HG03469 (cell line): ENCODE data around the gene SESN2.

Experiments
- ATAC-seq: cut with Tn5 transposase; IDR thresholded peaks from one replicate; pipeline ENCODE4 v1.9.1; 2021; ENCODE audit warnings: mild to moderate bottlenecking, moderate library complexity, moderate number of reproducible peaks; ENCODE audit not compliant: unreplicated experiment

SESN2 gene, protein sequence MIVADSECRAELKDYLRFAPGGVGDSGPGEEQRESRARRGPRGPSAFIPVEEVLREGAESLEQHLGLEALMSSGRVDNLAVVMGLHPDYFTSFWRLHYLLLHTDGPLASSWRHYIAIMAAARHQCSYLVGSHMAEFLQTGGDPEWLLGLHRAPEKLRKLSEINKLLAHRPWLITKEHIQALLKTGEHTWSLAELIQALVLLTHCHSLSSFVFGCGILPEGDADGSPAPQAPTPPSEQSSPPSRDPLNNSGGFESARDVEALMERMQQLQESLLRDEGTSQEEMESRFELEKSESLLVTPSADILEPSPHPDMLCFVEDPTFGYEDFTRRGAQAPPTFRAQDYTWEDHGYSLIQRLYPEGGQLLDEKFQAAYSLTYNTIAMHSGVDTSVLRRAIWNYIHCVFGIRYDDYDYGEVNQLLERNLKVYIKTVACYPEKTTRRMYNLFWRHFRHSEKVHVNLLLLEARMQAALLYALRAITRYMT

DNA sequence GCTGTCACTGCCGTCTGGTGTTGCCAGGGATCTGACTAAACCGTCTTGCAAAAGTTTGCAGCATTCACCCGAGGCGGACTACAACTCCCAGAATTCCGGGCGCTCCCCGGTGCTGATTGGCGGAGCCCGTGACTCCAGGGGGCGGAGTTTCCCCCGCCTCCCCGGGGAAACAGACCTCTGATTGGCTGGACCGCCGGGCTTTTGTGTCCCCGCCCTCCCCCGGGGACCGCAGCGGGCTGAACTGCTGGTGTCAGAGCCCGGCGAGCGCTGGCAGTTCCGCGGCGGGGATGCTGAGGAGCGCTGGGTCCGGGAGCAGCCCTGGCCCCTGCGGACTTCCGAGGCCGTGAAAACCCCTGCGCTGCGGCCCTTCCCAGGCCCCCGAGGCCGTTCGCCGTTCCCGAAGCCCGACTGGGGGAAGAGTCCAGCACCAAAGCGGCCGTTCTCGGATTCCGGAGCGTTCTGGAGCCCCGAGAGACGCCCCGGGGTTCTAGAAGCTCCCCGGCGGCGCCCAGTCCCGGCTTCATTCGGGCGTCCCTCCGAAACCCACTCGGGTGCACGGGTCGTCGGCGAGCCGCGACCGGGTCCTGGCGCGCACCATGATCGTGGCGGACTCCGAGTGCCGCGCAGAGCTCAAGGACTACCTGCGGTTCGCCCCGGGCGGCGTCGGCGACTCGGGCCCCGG lies at the start of gene SESN2:
TSS of gene SESN2 (plus strand) at position 267 of the 682 bp plus-strand sequence. CDS start at position 597, 330 bp downstream.
- peak; percentile 87 for ATAC-seq

- ATAC-seq = no peak
Observed at GRCh38 chr1:28209700-28210099, 49.6 kb upstream of the SESN2 start.

DNA sequence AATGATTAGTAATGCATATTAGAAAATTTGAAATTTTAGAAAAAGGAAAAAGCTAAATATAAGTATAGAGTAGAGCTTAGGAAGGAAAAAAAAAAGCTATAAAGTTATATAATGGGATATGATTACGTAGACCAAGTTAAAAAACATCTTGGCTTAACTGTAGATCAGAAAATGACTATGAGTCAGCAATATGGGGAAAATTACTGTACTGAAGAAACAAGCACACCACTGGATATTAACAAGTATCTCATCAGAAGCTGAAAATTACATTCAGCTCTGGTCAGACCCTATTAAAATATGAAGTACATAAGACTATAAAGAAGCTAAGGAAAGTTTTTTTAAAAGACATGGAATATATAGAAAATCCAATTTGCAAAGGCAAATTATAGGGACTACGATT lies 46.0 kb upstream of the SESN2 start:
- ATAC-seq = no peak

GRCh38 chr1:28229089-28229488 lies 30.2 kb upstream of the SESN2 start:
- ATAC-seq = no peak

GRCh38 chr1:28229996-28230395 lies 29.3 kb upstream of the SESN2 start:
- ATAC-seq = no peak

DNA sequence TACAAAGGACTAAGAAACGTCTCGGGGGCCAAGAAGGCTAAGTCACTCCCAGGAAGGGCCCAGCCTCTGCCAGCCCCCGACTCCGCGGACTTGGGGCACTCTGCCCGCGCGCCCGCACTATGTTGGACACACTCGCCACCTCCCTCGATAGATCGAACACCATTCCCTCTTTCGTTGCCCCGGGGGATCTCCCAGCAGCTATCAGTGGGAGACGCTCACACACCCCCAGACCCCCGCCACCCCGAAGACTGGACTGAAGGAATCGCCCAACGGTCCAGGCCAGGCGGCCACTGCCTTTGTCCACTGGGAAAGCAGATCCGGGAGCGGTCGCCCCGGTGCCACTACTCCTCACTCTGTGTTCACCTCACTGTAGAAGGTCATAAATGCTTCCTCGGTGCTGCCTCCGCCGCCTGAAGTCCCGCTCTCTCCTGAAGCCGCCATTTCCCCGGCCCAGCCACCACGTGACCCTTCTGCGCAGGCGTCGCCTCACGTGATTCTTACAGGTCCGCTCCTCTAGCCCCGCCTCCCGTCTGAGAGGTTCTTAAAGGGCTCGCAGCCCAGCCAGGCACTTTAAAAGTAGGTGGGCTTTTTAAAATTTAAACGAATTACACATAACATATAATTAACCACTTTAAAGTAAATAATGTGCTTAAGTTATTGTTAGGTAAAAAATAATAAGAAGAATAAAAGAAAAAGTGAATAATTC lies 26.6 kb upstream of the SESN2 start, which contains the start of gene DNAJC8:
TSS of gene DNAJC8 (minus strand) at position 472 of the 706 bp plus-strand sequence. CDS start at position 441, 31 bp downstream.
- ATAC-seq = no peak

- ATAC-seq = no peak
Observed at GRCh38 chr1:28233264-28233606, 26.1 kb upstream of the SESN2 start.

DNA sequence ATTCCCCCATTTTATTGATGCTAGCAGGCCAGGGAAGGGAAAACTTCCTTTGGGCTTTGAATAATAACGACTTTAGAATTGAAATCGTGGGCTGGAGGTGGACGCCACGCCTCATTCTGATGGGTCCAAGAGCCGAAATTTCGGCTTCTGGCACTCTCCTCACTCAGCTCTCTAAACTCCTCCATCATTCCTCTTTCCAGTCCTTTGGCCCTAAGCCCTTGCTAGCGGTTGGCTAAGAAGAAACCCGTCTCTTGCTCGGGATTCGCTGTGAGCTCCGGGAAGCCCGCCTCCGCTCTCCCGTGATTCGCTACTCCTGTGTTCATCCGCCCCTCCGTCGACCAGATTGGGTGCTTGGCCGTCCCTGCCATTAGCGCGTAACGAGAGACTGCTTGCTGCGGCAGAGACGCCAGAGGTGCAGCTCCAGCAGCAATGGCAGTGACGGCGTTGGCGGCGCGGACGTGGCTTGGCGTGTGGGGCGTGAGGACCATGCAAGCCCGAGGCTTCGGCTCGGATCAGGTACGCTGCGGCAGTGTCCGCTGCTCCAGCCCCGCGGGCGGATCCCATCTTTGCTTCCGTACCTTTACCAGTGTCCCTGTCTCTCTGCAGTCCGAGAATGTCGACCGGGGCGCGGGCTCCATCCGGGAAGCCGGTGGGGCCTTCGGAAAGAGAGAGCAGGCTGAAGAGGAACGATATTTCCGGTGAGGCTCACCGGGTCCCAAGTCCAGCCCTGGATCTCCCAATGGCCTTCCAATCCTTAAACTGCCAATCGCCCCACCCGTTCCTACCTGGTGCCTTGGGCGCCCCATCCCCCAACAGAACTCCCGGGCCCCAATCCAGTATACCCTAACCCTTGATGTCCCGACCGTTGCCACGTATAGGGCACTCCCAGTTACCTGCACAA lies 23.3 kb upstream of the SESN2 start, which contains the start of gene ATP5IF1:
TSS of gene ATP5IF1 (plus strand) at position 370 of the 901 bp plus-strand sequence. CDS start at position 430, 60 bp downstream.
- peak; percentile 64 for ATAC-seq

DNA sequence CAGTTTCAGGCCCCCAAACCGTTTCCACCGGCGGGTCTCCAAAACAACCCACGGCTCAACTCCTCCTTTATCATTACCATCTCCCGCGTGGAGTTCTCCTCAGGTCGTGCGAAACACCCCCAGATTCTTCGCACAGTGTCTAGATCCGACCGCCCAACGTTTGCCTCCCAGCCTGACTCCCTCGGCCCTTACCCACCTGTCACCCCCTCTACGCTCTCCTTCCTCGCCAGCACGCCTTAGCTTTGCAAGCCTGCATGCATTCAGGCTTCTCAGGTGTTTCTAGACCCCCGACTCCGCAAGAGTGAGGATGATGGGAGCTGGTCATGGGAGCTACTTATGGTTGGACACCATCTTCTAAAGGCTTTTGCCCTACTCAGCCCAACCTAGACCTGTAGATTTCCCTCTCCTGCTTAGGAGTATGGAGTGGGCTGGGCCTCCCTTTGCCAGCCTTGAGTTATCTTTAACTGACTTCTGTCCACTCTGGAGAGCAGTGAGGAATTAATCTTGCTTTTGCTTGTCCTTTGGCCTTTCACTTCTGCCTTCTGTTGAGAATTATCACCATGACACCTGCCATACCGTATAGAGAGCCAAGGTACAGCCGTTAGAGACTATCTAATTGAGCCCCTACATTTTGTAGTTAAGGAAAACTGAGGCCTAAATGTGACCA lies 22.5 kb upstream of the SESN2 start:
- ATAC-seq = no peak

DNA sequence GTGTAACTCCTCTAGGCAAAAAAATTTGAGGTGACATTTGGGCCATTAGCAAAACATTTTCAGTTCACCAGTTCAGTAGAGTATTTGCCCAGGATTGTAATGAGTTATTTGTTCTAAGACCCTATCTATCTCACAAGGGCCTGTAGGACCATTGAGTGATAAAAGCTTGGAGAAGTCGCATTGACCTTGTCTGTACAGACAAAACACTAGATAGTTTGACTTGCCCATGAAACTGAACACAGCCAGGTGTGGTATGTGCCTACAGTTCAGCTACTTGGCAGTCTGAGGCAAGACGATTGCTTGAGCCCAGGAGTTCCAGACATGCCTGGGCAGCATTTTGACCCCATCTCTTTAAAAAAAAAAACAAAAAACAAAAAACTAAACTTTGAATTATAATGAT lies 20.3 kb upstream of the SESN2 start:
- ATAC-seq = no peak

DNA sequence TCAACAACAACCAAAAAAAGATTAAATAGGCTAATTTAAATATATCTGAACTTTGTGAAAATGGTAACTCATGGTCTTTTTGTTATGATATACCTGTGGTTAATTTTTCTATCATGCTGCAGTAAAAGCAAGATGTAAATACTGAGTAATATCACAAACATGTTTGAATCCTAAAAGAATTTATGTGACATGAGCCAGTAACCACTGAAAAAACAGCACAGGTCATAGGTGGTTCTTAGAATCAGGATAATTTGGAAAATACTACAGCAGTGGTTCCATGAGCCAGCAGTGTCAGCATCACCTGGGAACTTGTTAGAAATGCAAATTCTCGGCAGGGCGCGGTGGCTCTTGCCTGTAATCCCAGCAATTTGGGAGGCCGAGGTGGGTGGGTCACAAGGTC lies 19.3 kb upstream of the SESN2 start:
- ATAC-seq = no peak

GRCh38 chr1:28241638-28242241 lies 17.6 kb upstream of the SESN2 start:
- ATAC-seq = no peak

DNA sequence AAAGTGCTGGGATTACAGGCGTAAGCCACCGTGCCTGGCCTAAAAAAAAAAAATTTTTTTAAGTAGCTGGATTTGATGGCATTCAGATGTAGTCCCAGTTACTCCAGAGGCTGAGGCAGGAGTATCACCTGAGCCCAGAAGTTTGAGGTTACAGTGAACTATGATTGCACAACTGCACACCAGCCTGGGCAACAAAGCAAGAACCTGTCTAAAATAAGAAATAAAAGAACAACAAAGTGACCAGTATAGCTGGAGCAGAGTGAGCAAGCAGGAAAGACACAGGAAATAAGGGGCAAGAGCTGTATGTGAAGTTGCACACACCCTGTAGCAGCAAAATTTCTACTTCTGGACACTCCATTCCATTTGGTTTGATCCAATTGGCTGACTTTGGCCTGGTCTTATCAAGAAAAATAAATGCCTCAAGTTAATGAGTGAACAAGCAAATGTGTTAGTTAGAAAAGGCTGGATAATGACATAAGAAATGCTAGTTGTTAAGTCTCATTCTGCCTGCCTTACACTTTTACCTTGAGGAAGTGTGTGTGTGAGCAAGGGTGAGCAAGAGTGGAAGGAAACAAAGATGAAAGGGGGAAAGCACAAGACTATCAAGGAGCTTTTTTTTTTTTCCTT lies 15.5 kb upstream of the SESN2 start:
- ATAC-seq = no peak

DNA sequence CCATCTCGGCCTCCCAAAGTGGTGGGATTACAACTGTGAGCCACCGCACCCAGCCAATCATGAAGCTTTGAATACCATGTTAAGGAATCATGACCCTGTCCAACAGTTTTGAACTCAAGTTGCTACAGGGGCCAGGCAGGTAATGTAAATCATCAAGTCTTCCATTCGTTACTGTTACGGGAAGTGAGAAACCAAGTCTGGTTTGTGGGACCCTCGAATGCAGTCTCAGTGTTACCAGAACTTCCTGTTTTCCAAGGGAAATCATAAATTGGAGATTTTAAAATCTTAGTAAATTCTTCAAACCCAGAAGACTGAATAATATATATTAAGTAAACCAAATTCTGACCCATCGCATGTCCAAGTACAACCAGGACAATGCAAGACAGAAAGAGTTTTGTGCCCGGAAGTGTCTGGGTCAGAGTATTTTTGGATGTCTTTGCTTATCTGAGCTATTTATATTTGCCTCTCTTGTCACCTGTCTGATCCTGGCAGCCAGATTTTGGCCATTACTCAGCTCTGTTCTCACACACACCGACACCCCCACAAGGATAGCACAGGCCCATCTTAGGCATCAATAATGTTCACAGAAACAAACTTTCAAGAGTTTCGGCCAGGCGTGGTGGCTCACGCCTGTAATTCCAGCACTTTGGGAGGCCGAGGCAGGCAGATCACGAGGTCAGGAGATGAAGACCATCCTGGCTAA lies 14.6 kb upstream of the SESN2 start:
- ATAC-seq = no peak

DNA sequence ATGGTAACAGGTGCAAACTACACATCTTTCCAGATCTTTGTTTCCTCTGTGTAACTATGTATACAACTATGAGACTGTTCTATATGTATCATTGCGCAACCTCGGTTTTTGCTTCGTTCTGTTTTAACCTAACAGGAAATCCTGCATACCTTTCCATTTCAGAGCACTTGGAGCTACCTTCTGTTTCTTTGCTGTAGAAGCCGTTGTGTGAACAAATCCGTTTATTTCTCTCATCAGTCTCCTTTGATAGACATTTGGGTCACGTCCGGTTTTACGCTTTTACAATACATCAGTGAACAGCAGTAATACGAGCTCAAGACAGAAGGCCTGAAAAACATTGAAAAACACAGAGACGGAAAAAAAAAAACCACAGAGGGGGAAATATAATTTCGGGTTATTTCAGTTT lies 12.9 kb upstream of the SESN2 start:
- no peak for ATAC-seq

DNA sequence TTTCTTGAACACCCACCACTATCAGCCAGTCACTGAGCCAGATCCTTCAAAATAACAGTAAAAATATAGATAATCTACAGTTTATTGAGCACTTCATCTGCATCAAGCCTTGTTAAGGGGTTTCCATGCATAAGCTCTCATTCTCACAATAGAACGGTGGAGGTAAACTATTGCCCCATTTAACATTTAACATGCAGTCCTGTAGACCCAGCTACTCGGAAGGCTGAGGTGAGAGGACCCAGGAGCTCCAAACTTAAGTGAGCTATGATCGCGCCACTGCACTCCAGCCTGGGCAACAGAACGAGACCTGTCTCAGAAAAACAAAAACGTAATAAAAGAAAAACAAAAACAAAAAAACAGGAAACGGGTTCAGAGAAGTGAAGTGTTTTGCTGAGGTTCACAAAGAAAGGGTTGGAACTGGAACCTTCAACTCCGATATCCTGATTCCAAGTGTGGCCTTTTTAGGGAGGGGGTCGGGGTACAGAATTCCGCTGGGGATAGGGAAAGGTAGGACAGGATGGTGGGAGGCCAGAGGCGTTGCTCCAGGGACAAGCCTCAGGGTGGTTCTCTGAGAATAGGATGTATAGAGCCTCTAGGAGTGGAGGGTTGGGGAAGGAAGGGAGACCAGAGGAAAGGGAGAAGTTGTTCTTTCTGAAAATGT lies 11.6 kb upstream of the SESN2 start:
- ATAC-seq = no peak

GRCh38 chr1:28248273-28249012 lies 10.9 kb upstream of the SESN2 start:
- ATAC-seq = no peak
